Endothelial cell of umbilical vein (primary cell): ENCODE data around the gene MFSD2A. TPM values are rescaled to one million over a fixed set of nuclear protein-coding genes. Genes with fewer than 3 reads are reported as not detected.

Source experiments
- BruUV-seq: library from RNA; stranded (reverse); fragments of 400-500 nt; replicated peaks from 2 replicates; lab custom pipeline; 2021; lab: Mats Ljungman, UMichigan
- CTCF ChIA-PET: fragments of 300-600, 350-600 bp; sonication (Branson Sonifier 250); formaldehyde crosslinking; loops from one replicate; lab custom pipeline; 2021; ENCODE audit warnings: antibody characterized with exemption, inconsistent platforms; lab: Charles Lee
- POLR2A ChIA-PET: fragments of 300-600, 350-600 bp; sonication (Branson Sonifier 250); formaldehyde crosslinking; loops from one replicate; lab custom pipeline; 2021; ENCODE audit warnings: antibody characterized with exemption, inconsistent platforms; lab: Charles Lee
- DNase-seq: peaks from one replicate; pipeline ENCODE4 v3.0.0-alpha.2; 2011; ENCODE audit warnings: low read depth, low spot score
- FAIRE-seq: peaks from 2 replicates; lab custom pipeline; 2011; peaks lifted over from hg19 to GRCh38; lab: Jason Lieb, UNC
- H2AFZ ChIP-seq: 2 replicates; pipeline ENCODE4 v1.6.0; 2012; ENCODE audit warnings: low read depth, low read length, control low read depth, inconsistent platforms
- H3K27ac ChIP-seq: 2 replicates; pipeline ENCODE4 v1.5.1; 2011; ENCODE audit warnings: low read depth, mild to moderate bottlenecking, control low read depth, low read length, moderate library complexity; ENCODE audit not compliant: insufficient read depth
- H3K27me3 ChIP-seq, 2 experiments: 2 replicates each; pipeline versions ENCODE4 v1.6.0 to v1.6.1; 2011; ENCODE audit warnings: low read length in 2 of 2, mixed read lengths in 1 of 2; ENCODE audit not compliant: control insufficient read depth in 2 of 2, insufficient read depth in 2 of 2
- H3K36me3 ChIP-seq, 2 experiments: 2 replicates in 1 of 2; 3 replicates in 1 of 2; pipeline ENCODE4 v1.5.1; 2011; ENCODE audit warnings: low read length in 2 of 2, mild to moderate bottlenecking in 1 of 2, moderate library complexity in 1 of 2; ENCODE audit not compliant: control insufficient read depth in 2 of 2, insufficient read depth in 2 of 2; ENCODE audit errors: extremely low read depth in 1 of 2
- H3K4me1 ChIP-seq: 3 replicates; pipeline ENCODE4 v1.5.1; 2011; ENCODE audit warnings: mild to moderate bottlenecking, low read length; ENCODE audit not compliant: control insufficient read depth, insufficient read depth; ENCODE audit errors: extremely low read depth
- H3K4me2 ChIP-seq: 2 replicates; pipeline ENCODE4 v1.6.1; 2011; ENCODE audit warnings: low read length, control low read depth, mixed read lengths; ENCODE audit not compliant: insufficient read depth
- H3K4me3 ChIP-seq, 3 experiments: fragments of 200-600 bp in 1 of 3; sonication (generic), shearing (Covaris generic) in 1 of 3; replicated peaks in 1 of 3; 2 replicates each; pipeline ENCODE4 v1.5.1; 2011 to 2016; ENCODE audit warnings: control low read depth in 3 of 3, low read length in 3 of 3, mild to moderate bottlenecking in 2 of 3, inconsistent platforms in 1 of 3, low read depth in 1 of 3, moderate library complexity in 1 of 3; ENCODE audit not compliant: insufficient read depth in 1 of 3
- H3K79me2 ChIP-seq: 2 replicates; pipeline ENCODE4 v1.6.0; 2012; ENCODE audit warnings: low read length, inconsistent platforms; ENCODE audit not compliant: control insufficient read depth, insufficient read depth
- H3K9ac ChIP-seq: replicated peaks from 2 replicates; pipeline ENCODE3; 2011; ENCODE audit warnings: low read length, control low read depth; ENCODE audit not compliant: insufficient read depth; ENCODE audit errors: extremely low read depth
- H3K9me1 ChIP-seq: replicated peaks from 3 replicates; pipeline ENCODE4 v1.6.0; 2011; ENCODE audit warnings: mild to moderate bottlenecking, low read length; ENCODE audit not compliant: control insufficient read depth, insufficient read depth; ENCODE audit errors: extremely low read depth
- H3K9me3 ChIP-seq: replicated peaks from 2 replicates; pipeline ENCODE4 v1.5.1; 2012; ENCODE audit warnings: low read length, inconsistent platforms; ENCODE audit not compliant: control insufficient read depth, insufficient read depth
- H4K20me1 ChIP-seq: replicated peaks from 2 replicates; pipeline ENCODE3; 2011; ENCODE audit warnings: mild to moderate bottlenecking, low read length; ENCODE audit not compliant: control insufficient read depth, insufficient read depth; ENCODE audit errors: extremely low read depth
- CTCF ChIP-seq, 2 donors: IDR thresholded peaks; 1 replicate in 1 of 2; 2 replicates in 1 of 2; pipeline ENCODE4 v1.5.1; 2011; ENCODE audit warnings: low read length in 2 of 2, mild to moderate bottlenecking in 2 of 2, moderate library complexity in 2 of 2, control low read depth in 1 of 2, inconsistent platforms in 1 of 2, low read depth in 1 of 2; ENCODE audit not compliant: insufficient read depth in 1 of 2; ENCODE audit errors: extremely low read depth in 1 of 2
- EZH2 ChIP-seq: IDR thresholded peaks from 2 replicates; pipeline ENCODE4 v1.6.1; 2012; ENCODE audit warnings: borderline replicate concordance, low read depth, mild to moderate bottlenecking, moderate library complexity, low read length, inconsistent platforms; ENCODE audit not compliant: severe bottlenecking
- FOS ChIP-seq: IDR thresholded peaks from 2 replicates; pipeline ENCODE4 v1.6.1; 2011; ENCODE audit warnings: mild to moderate bottlenecking, low read length, moderate library complexity, borderline replicate concordance; ENCODE audit not compliant: insufficient read depth
- GATA2 ChIP-seq: IDR thresholded peaks from 2 replicates; pipeline ENCODE4 v1.7.0; 2011; ENCODE audit warnings: low read depth, mild to moderate bottlenecking, moderate library complexity, mixed read lengths, low read length; ENCODE audit not compliant: insufficient read length, insufficient read depth
- JUN ChIP-seq: IDR thresholded peaks from 2 replicates; pipeline ENCODE4 v1.6.1; 2011; ENCODE audit warnings: borderline replicate concordance, low read depth; ENCODE audit not compliant: insufficient read length, insufficient read depth
- MAX ChIP-seq: IDR thresholded peaks from 2 replicates; pipeline ENCODE4 v1.6.1; 2011; ENCODE audit not compliant: insufficient read depth, insufficient read length
- MYC ChIP-seq: IDR thresholded peaks from one replicate; pipeline ENCODE4 v1.6.1; 2011; ENCODE audit warnings: mild to moderate bottlenecking, low read depth, low read length
- POLR2A ChIP-seq: IDR thresholded peaks from 2 replicates; pipeline ENCODE4 v1.6.1; 2012; ENCODE audit warnings: low read depth, mild to moderate bottlenecking, control low read depth, low read length
- POLR2AphosphoS5 ChIP-seq: IDR thresholded peaks from 2 replicates; pipeline ENCODE4 v1.6.1; 2012; ENCODE audit warnings: low read depth, mild to moderate bottlenecking, control low read depth, low read length, moderate library complexity; ENCODE audit not compliant: insufficient read depth
- dilution Hi-C: fragments of 300-500 bp; cut with MboI; formaldehyde crosslinking; loops from one replicate; pipeline ENCODE4 v1.15.0; 2019; ENCODE audit warnings: low sequenced_read_pairs; ENCODE audit not compliant: extremely low pct_ligation_motif_present
- intact Hi-C: fragments of 100-400 bp; cut with micrococcal nuclease; formaldehyde crosslinking; loops from one replicate; pipeline ENCODE4 v1.10.0; 2022
- polyA plus RNA-seq, 4 experiments: library from polyadenylated mRNA; depleted of rRNA in 3 of 4; stranded (reverse) in 3 of 4; unstranded in 1 of 4; fragments of >200 nt; gene quantifications; 2 replicates each; pipeline versions ENCODE4 v1.2.1 to v1.2.3, GENCODE V29; 2011 to 2012; ENCODE audit warnings: missing spikeins in 1 of 4
- total RNA-seq: library from RNA; stranded (reverse); gene quantifications from 2 replicates; pipeline ENCODE4 v1.2.3, GENCODE V29; 2021

The MFSD2A gene
- total and polyA plus RNA-seq, 2 donors (not counting 3 experiments of a cell fraction or from before 2014, with no cell fraction given), result 2.7 to 5.5 TPM

DNA sequence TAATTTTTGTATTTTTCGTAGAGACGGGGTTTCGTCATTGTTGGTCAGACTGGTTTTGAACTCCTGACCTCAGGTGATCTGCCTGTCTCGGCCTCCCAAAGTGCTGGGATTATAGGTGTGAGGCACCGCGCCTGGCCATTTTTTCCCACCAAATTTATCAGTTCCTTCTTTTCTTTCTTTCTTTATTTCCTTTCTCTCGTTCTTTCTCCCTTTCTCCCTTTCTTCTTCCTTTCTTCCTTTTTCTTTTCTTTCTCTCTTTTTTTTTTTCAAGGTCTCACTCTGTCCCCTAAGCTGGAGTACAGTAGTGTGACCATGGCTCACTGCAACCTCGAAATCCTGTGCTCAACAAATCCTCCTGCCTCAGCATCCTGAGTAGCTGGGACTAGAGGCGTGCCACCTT, 26.4 kb downstream of the MFSD2A start:
- no peak for FAIRE-seq
- TF ChIP-seq GATA2 (no peak), MYC (no peak), CTCF (IDR thresholded peaks at IDR 0.05; ENCODE audit: extremely low read depth in 1 of 2, insufficient read depth in 1 of 2, low read depth in 1 of 2, low read length in 2 of 2) (no peak), EZH2 (no peak), FOS (no peak), JUN (no peak), POLR2A (no peak), POLR2AphosphoS5 (no peak), MAX (no peak)
- BruUV-seq, result no TSS peak
- Histone ChIP-seq H3K27me3 (no peaks in the 10 kb centered on the region), H3K9me1 (no peaks in the 10 kb centered on the region), H3K36me3 (no peaks in the 10 kb centered on the region), H3K27ac (no peak overlapping the region), H3K9ac (no peak overlapping the region), H3K79me2 (no peaks in the 10 kb centered on the region), H3K4me3 (no peak overlapping the region), H4K20me1 (no peaks in the 10 kb centered on the region), H3K4me1 (no peaks in the 10 kb centered on the region), H3K9me3 (no peaks in the 10 kb centered on the region), H3K4me2 (no peak overlapping the region), H2AFZ (no peak overlapping the region)
- ChIA-PET CTCF (interaction anchor here (0.9 to 1.1 kb wide), 3 partner anchors 8 to 62 kb away, joined by 3 to 4 read pairs (median 3); no protein-coding TSS in a partner anchor), POLR2A (no interaction called here)
- intact Hi-C loops (no loop called here), dilution Hi-C loops (no loop called here)
- no peak for DNase-seq
